Measurements from ENCODE around the gene THAP10. TPM values are rescaled to one million over a fixed set of nuclear protein-coding genes. Genes with fewer than 3 reads are reported as not detected.

Gene THAP10
- total RNA-seq, 1 experiment from 2014 or later, result 8.0 TPM

GRCh38 chr15:70853973-70854665 is 38.1 kb downstream of the THAP10 start, which contains the start of gene LARP6:
Gene LARP6 (minus strand): TSS chr15:70854157. CDS start chr15:70854088, 69 bp downstream.
- no peak for DNase-seq (ENCODE audit: low read depth)

- DNase-seq (ENCODE audit: low read depth), result no peak
These were observed 38.8 kb downstream of the THAP10 start for GRCh38 chr15:70853318-70853972.

GRCh38 chr15:70852501-70853317 is 39.5 kb downstream of the THAP10 start:
- DNase-seq (ENCODE audit: low read depth), result peak; percentile 76

GRCh38 chr15:70851889-70852288 is 40.3 kb downstream of the THAP10 start:
- no peak for DNase-seq (ENCODE audit: low read depth)

- no peak for DNase-seq (ENCODE audit: low read depth)
These were observed 46.5 kb downstream of the THAP10 start for GRCh38 chr15:70845602-70846360.

GRCh38 chr15:70837476-70837875 is 54.8 kb downstream of the THAP10 start:
- no peak for DNase-seq (ENCODE audit: low read depth)

- no peak for DNase-seq (ENCODE audit: low read depth)
These were observed 56.4 kb downstream of the THAP10 start for GRCh38 chr15:70835841-70836240.

- DNase-seq (ENCODE audit: low read depth), result no peak
These were observed 56.8 kb downstream of the THAP10 start for GRCh38 chr15:70835415-70835814.

- DNase-seq (ENCODE audit: low read depth), result no peak
These were observed 57.2 kb downstream of the THAP10 start for GRCh38 chr15:70834999-70835398.

- DNase-seq (ENCODE audit: low read depth), result peak; percentile 78
These were observed 58.1 kb downstream of the THAP10 start for GRCh38 chr15:70833861-70834765.

- DNase-seq (ENCODE audit: low read depth), result no peak
These were observed 58.8 kb downstream of the THAP10 start for GRCh38 chr15:70833422-70833821.

- DNase-seq (ENCODE audit: low read depth), result no peak
These were observed 60.1 kb downstream of the THAP10 start for GRCh38 chr15:70832176-70832575.

Other genes starting within 250 kb of the THAP10 start
- 41.1 and 48.2 TPM in 2 replicates for gene UACA, start 128.9 kb downstream of the THAP10 start, total RNA-seq (2014; rRNA removed)
- 43.6 and 45.0 TPM in 2 replicates for gene LARP6, start 38.3 kb downstream of the THAP10 start, total RNA-seq (2014; rRNA removed)
- gene LRRC49, start 393 bp upstream of the THAP10 start, total RNA-seq (2014; rRNA removed), result 4.9 and 7.2 TPM in 2 replicates
- gene THSD4, start 223.0 kb upstream of the THAP10 start, total RNA-seq (2014; rRNA removed), result 10.4 and 13.0 TPM in 2 replicates